ENCODE results near the gene SLC16A5.

- TF ChIP-seq POLR2A (IDR thresholded peaks at IDR 0.05; ENCODE audit: low read depth, low read length), result no peak
- no peak for TF ChIP-seq POLR2AphosphoS5 (IDR thresholded peaks at IDR 0.05; ENCODE audit: low read depth, low read length)
- 0 out of 2 replicates have a peak, but pooled peaks have one; percentile 7 for TF ChIP-seq TAF1 (IDR thresholded peaks at IDR 0.05; ENCODE audit: low read depth, low read length)
Measured at GRCh38 chr17:75114552-75115314, 27.0 kb downstream of the SLC16A5 start.
